HepG2 (cell line): ENCODE data around the gene GMPPB. TPM values are rescaled to one million over a fixed set of nuclear protein-coding genes. Genes with fewer than 3 reads are reported as not detected.
A peak's percentile ranks its signal among the peaks of the same experiment; 100 is the strongest.

Experiments
- ESRRA ChIP-seq: sonication (generic); formaldehyde crosslinking; IDR thresholded peaks from 2 replicates; pipeline ENCODE4 v1.5.1; 2020; ENCODE audit warnings: mild to moderate bottlenecking, low read depth, missing genetic modification reagents
- KLF11 ChIP-seq: IDR thresholded peaks from 2 replicates; pipeline ENCODE4 v1.6.1; 2016; ENCODE audit warnings: missing compliant biosample characterization
- MEIS1 ChIP-seq: sonication (generic); formaldehyde crosslinking; IDR thresholded peaks from 2 replicates; pipeline ENCODE4 v1.9.0; 2021; ENCODE audit warnings: mild to moderate bottlenecking, missing genetic modification reagents, moderate library complexity, borderline replicate concordance
- MYNN ChIP-seq: sonication (generic); formaldehyde crosslinking; IDR thresholded peaks from 2 replicates; pipeline ENCODE4 v1.4.0; 2020; ENCODE audit warnings: mild to moderate bottlenecking, low read depth, missing genetic modification reagents
- NCOA5 ChIP-seq: sonication (generic); formaldehyde crosslinking; IDR thresholded peaks from 2 replicates; pipeline ENCODE4 v1.4.0; 2020; ENCODE audit warnings: missing genetic modification reagents
- PHF5A ChIP-seq: IDR thresholded peaks from one replicate; pipeline ENCODE4 v1.6.1; 2018; ENCODE audit warnings: low read depth, missing genetic modification reagents; ENCODE audit not compliant: unreplicated experiment
- SNRNP70 ChIP-seq: fragments of 200-400 bp; formaldehyde crosslinking; IDR thresholded peaks from 2 replicates; pipeline ENCODE4 v1.6.1; 2017; ENCODE audit warnings: mild to moderate bottlenecking, low read depth, low read length, moderate library complexity
- TARDBP ChIP-seq: sonication (generic); formaldehyde crosslinking; IDR thresholded peaks from 2 replicates; pipeline ENCODE4 v1.8.0; 2022; ENCODE audit warnings: mild to moderate bottlenecking, missing genetic modification reagents
- TGIF2 ChIP-seq: IDR thresholded peaks from 2 replicates; pipeline ENCODE4 v1.6.1; 2016; ENCODE audit warnings: control low read depth, missing compliant biosample characterization
- WIZ ChIP-seq: sonication (generic); formaldehyde crosslinking; IDR thresholded peaks from 2 replicates; pipeline ENCODE4 v1.5.1; 2020; ENCODE audit warnings: mild to moderate bottlenecking, missing genetic modification reagents
- ZNF12 ChIP-seq: sonication (generic); formaldehyde crosslinking; IDR thresholded peaks from 2 replicates; pipeline ENCODE4 v1.5.0; 2020; ENCODE audit warnings: missing genetic modification reagents
- ZNF256 ChIP-seq: sonication (generic); formaldehyde crosslinking; conservative IDR thresholded peaks from 2 replicates; pipeline ENCODE4 v1.4.0; 2020; ENCODE audit warnings: missing genetic modification reagents
- ZNF34 ChIP-seq: sonication (generic); formaldehyde crosslinking; IDR thresholded peaks from 2 replicates; pipeline ENCODE4 v1.4.0; 2020; ENCODE audit warnings: mild to moderate bottlenecking, missing genetic modification reagents, borderline replicate concordance
- ZNF678 ChIP-seq: sonication (generic); formaldehyde crosslinking; IDR thresholded peaks from 2 replicates; pipeline ENCODE4 v1.4.0; 2020; ENCODE audit warnings: mild to moderate bottlenecking, missing genetic modification reagents
- ZNF768 ChIP-seq: sonication (generic); formaldehyde crosslinking; IDR thresholded peaks from 2 replicates; pipeline ENCODE4 v1.4.0; 2020; ENCODE audit warnings: missing genetic modification reagents
- ZNF782 ChIP-seq: sonication (generic); formaldehyde crosslinking; IDR thresholded peaks from 2 replicates; pipeline ENCODE4 v1.4.0; 2020; ENCODE audit warnings: missing genetic modification reagents, mild to moderate bottlenecking, borderline replicate concordance
- ZSCAN25 ChIP-seq: sonication (generic); formaldehyde crosslinking; IDR thresholded peaks from 2 replicates; pipeline ENCODE4 v1.8.0; 2022; ENCODE audit warnings: mild to moderate bottlenecking, missing genetic modification reagents
- polyA plus RNA-seq, 8 experiments: library from polyadenylated mRNA; depleted of rRNA in 3 of 8; stranded (reverse) in 7 of 8; unstranded in 1 of 8; fragments of >200 nt; fragmentation: Illumina TruSeq in 4 of 8; extraction: Trizol in 4 of 8; gene quantifications; 2 replicates each; pipeline versions ENCODE4 v1.2.1 to v1.2.3, GENCODE V29; 2011 to 2016; ENCODE audit warnings: low read depth in 4 of 8, missing spikeins in 1 of 8, mixed read lengths in 1 of 8; ENCODE audit not compliant: insufficient read depth in 1 of 8
- total RNA-seq, 5 experiments: library from RNA; depleted of rRNA; stranded (reverse); fragments of >200 nt; fragmentation: Illumina TruSeq; extraction: Trizol; gene quantifications; 2 replicates each; pipeline ENCODE4 v1.2.3, GENCODE V29; 2016; ENCODE audit warnings: low read depth in 1 of 5
- TF ChIP-seq, protein P1 (sequence below): sonication (generic); formaldehyde crosslinking; IDR thresholded peaks from 2 replicates; pipeline ENCODE4 v1.4.0; 2020; ENCODE audit warnings: missing genetic modification reagents
- TF ChIP-seq, protein P2 (sequence below): sonication (generic); formaldehyde crosslinking; IDR thresholded peaks from 2 replicates; pipeline ENCODE4 v1.4.0; 2020; ENCODE audit warnings: mild to moderate bottlenecking, missing genetic modification reagents
- TF ChIP-seq, protein P3 (sequence below): sonication (generic); formaldehyde crosslinking; IDR thresholded peaks from 2 replicates; pipeline ENCODE4 v1.5.1; 2020; ENCODE audit warnings: mild to moderate bottlenecking, missing genetic modification reagents, borderline replicate concordance

The GMPPB gene
- total and polyA plus RNA-seq, 2 of the 13 experiments (the other 11 are each of a cell fraction or from before 2014, with no cell fraction given): 6.5 to 23.1 TPM

DNA sequence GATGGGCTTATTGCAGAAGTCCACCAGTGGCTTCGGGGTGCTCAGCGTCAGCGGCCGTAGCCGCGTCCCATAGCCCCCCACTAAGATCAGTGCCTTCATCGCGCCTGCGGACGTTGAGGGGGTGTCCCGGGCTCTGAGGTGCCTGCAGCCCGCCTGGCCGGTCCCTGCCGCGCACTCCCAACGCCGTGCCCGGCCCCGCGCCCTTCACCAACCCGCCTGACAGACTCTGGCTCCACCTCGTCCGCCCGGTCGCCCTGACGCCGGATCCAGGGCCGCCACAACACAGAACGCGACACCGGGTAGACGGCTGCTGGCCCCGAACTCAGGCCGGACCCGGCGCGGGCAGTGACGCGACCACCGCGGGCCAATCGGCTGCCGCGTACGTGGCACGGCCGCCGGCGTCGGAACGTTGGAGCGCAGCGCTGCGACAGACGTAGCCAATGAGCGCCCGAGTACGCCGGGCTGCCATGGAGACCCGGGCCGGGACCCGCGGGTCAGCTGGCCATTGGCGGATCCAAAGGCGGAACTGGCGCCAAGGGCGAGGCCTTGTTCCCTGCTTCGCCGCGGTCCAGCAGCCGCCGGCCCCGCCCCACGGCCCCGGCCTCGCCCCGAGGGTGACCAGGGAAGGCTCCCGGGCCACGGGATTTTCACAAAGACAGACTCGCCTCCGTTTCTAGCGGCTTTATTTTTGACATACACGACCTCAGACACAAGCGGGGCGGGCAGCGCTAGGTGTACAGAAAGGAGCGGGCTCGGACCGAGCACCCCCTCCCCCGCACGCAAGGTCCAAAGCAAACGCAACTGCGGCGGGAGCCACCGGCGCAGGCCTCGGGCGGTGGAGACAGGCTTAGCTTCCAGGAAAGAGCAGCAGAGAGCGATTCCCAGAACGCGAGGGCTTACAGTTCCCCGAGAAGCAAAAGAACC, at the start of gene GMPPB (continued):
- TF ChIP-seq MYNN (CRISPR knock-in tag) (no peak), NCOA5 (CRISPR knock-in tag) (no peak), KLF11 (CRISPR knock-in tag) (peak; percentile 74; the same call in 1 of the 2 replicates), ESRRA (CRISPR knock-in tag) (no peak), ZNF782 (CRISPR knock-in tag) (peak; percentile 78; the same call in 1 of the 2 replicates), TARDBP (CRISPR knock-in tag) (no peak), ZNF768 (peak; percentile 48; the same call in 1 of the 2 replicates), ZNF678 (CRISPR knock-in tag) (no peak), SNRNP70 (no peak), TGIF2 (0 out of 2 replicates have a peak, but pooled peaks have one; percentile 23), ZNF34 (no peak), WIZ (CRISPR knock-in tag) (peak; percentile 73; the same call in 1 of the 2 replicates), ZNF12 (CRISPR knock-in tag) (0 out of 2 replicates have a peak, but pooled peaks have one; percentile 7), MEIS1 (CRISPR knock-in tag) (no peak), ZNF256 (CRISPR knock-in tag) (no peak), PHF5A (CRISPR knock-in tag) (peak; percentile 22), ZSCAN25 (CRISPR knock-in tag) (no peak)
- TF ChIP-seq, protein P1, sequence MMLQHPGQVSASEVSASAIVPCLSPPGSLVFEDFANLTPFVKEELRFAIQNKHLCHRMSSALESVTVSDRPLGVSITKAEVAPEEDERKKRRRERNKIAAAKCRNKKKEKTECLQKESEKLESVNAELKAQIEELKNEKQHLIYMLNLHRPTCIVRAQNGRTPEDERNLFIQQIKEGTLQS (CRISPR knock-in tag): no peak
- TF ChIP-seq, protein P2, sequence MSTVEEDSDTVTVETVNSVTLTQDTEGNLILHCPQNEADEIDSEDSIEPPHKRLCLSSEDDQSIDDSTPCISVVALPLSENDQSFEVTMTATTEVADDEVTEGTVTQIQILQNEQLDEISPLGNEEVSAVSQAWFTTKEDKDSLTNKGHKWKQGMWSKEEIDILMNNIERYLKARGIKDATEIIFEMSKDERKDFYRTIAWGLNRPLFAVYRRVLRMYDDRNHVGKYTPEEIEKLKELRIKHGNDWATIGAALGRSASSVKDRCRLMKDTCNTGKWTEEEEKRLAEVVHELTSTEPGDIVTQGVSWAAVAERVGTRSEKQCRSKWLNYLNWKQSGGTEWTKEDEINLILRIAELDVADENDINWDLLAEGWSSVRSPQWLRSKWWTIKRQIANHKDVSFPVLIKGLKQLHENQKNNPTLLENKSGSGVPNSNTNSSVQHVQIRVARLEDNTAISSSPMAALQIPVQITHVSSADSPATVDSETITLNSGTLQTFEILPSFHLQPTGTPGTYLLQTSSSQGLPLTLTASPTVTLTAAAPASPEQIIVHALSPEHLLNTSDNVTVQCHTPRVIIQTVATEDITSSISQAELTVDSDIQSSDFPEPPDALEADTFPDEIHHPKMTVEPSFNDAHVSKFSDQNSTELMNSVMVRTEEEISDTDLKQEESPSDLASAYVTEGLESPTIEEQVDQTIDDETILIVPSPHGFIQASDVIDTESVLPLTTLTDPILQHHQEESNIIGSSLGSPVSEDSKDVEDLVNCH (CRISPR knock-in tag): no peak
- TF ChIP-seq, protein P3, sequence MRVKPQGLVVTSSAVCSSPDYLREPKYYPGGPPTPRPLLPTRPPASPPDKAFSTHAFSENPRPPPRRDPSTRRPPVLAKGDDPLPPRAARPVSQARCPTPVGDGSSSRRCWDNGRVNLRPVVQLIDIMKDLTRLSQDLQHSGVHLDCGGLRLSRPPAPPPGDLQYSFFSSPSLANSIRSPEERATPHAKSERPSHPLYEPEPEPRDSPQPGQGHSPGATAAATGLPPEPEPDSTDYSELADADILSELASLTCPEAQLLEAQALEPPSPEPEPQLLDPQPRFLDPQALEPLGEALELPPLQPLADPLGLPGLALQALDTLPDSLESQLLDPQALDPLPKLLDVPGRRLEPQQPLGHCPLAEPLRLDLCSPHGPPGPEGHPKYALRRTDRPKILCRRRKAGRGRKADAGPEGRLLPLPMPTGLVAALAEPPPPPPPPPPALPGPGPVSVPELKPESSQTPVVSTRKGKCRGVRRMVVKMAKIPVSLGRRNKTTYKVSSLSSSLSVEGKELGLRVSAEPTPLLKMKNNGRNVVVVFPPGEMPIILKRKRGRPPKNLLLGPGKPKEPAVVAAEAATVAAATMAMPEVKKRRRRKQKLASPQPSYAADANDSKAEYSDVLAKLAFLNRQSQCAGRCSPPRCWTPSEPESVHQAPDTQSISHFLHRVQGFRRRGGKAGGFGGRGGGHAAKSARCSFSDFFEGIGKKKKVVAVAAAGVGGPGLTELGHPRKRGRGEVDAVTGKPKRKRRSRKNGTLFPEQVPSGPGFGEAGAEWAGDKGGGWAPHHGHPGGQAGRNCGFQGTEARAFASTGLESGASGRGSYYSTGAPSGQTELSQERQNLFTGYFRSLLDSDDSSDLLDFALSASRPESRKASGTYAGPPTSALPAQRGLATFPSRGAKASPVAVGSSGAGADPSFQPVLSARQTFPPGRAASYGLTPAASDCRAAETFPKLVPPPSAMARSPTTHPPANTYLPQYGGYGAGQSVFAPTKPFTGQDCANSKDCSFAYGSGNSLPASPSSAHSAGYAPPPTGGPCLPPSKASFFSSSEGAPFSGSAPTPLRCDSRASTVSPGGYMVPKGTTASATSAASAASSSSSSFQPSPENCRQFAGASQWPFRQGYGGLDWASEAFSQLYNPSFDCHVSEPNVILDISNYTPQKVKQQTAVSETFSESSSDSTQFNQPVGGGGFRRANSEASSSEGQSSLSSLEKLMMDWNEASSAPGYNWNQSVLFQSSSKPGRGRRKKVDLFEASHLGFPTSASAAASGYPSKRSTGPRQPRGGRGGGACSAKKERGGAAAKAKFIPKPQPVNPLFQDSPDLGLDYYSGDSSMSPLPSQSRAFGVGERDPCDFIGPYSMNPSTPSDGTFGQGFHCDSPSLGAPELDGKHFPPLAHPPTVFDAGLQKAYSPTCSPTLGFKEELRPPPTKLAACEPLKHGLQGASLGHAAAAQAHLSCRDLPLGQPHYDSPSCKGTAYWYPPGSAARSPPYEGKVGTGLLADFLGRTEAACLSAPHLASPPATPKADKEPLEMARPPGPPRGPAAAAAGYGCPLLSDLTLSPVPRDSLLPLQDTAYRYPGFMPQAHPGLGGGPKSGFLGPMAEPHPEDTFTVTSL (CRISPR knock-in tag): no peak
